Left ventricle myocardium inferior (tissue), 1 donor: ENCODE results near the gene BATF3. TPM values are rescaled to one million over a fixed set of nuclear protein-coding genes. Genes with fewer than 3 reads are reported as not detected.

Source experiments
- DNase-seq: peaks from one replicate; pipeline ENCODE4 v3.0.0-alpha.2; 2020
- H3K27ac ChIP-seq: fragments of 200-600 bp; replicated peaks from 2 replicates; pipeline ENCODE4 v1.8.0; 2021
- H3K27me3 ChIP-seq: fragments of 200-600 bp; 2 replicates; pipeline ENCODE4 v1.8.0; 2021; ENCODE audit warnings: low read depth
- H3K36me3 ChIP-seq: fragments of 200-600 bp; 2 replicates; pipeline ENCODE4 v1.8.0; 2021
- H3K4me1 ChIP-seq: fragments of 200-600 bp; 2 replicates; pipeline ENCODE4 v1.8.0; 2021
- H3K4me3 ChIP-seq: fragments of 200-600 bp; 2 replicates; pipeline ENCODE4 v1.8.0; 2021; ENCODE audit warnings: mild to moderate bottlenecking, moderate library complexity
- H3K9me3 ChIP-seq: fragments of 200-600 bp; replicated peaks from 2 replicates; pipeline ENCODE4 v1.8.0; 2021
- CTCF ChIP-seq: fragments of 200-600 bp; IDR thresholded peaks from 2 replicates; pipeline ENCODE4 v1.8.0; 2021; ENCODE audit warnings: antibody characterized with exemption, mild to moderate bottlenecking, borderline replicate concordance
- intact Hi-C: fragments of 100-400 bp; cut with micrococcal nuclease; formaldehyde crosslinking; loops from one replicate; pipeline ENCODE4 v1.11.0; 2022
- total RNA-seq: library from RNA; stranded (reverse); fragmentation: NEBNext Ultra II Directional; extraction: Animal tissue kit (Norgen Biotek cat#: 25700); gene quantifications from one replicate; pipeline ENCODE4 v1.2.1, GENCODE V29; 2021
- donor health status: DM: no; HTN: yes; CAD: no; lungs with severe emphysema.

Gene BATF3
- total RNA-seq, 1 donor from 2014 or later: 1.8 TPM

GRCh38 chr1:212702672-212703071 lies 3.0 kb upstream of the BATF3 start:
- Histone ChIP-seq H3K4me3 (no peak overlapping the region), H3K27me3 (peaks cover 18% of the 10 kb centered on the region), H3K27ac (no peak overlapping the region), H3K4me1 (peaks cover 33% of the 10 kb centered on the region), H3K36me3 (no peaks in the 10 kb centered on the region), H3K9me3 (no peaks in the 10 kb centered on the region)
- TF ChIP-seq CTCF: no peak
- no peak for DNase-seq
- intact Hi-C loops: no loop called here

- no peak for TF ChIP-seq CTCF
- no peak overlapping the region for H3K4me3 ChIP-seq
- H3K27ac ChIP-seq: no peak overlapping the region
- no peaks in the 10 kb centered on the region for H3K9me3 ChIP-seq
- peaks cover 26% of the 10 kb centered on the region for H3K27me3 ChIP-seq
- intact Hi-C loops: no loop called here
- peaks cover 33% of the 10 kb centered on the region for H3K4me1 ChIP-seq
- DNase-seq: no peak
- H3K36me3 ChIP-seq: no peaks in the 10 kb centered on the region
Observed at GRCh38 chr1:212701910-212702309, 2.3 kb upstream of the BATF3 start.

GRCh38 chr1:212700892-212701819 lies 1.5 kb upstream of the BATF3 start:
- Histone ChIP-seq H3K4me3 (peak overlapping the region; percentile 77), H3K27ac (peak overlapping the region; percentile 88), H3K36me3 (no peaks in the 10 kb centered on the region), H3K4me1 (peaks cover 33% of the 10 kb centered on the region), H3K27me3 (peaks cover 33% of the 10 kb centered on the region), H3K9me3 (no peaks in the 10 kb centered on the region)
- peak; percentile 46 for DNase-seq
- TF ChIP-seq CTCF: peak; percentile 23
- intact Hi-C loops: no loop called here

GRCh38 chr1:212700223-212700891 lies 717 bp upstream of the BATF3 start:
- intact Hi-C loops: no loop called here
- peak; percentile 40 for DNase-seq

More at GRCh38 chr1:212700223-212700891, 717 bp upstream of the BATF3 start:
- Histone ChIP-seq H3K36me3 (no peaks in the 10 kb centered on the region), H3K27me3 (peaks cover 41% of the 10 kb centered on the region), H3K27ac (peak overlapping the region; percentile 88), H3K9me3 (no peaks in the 10 kb centered on the region), H3K4me3 (peak overlapping the region; percentile 77), H3K4me1 (peaks cover 33% of the 10 kb centered on the region)
- no peak for TF ChIP-seq CTCF
